HFF-Myc (cell line): Measurements from ENCODE around the gene TTC21B.
"Not testable (repeated sequence)": the region's sequence is repeated elsewhere in the genome, so short reads cannot be mapped to it uniquely, and the experiment has no call there.

Experiments
- DNase-seq: peaks from one replicate; pipeline ENCODE4 v3.0.0-alpha.2; 2011; ENCODE audit warnings: low read depth; ENCODE audit errors: extremely low read depth
- H3K4me3 ChIP-seq: replicated peaks from 2 replicates; pipeline ENCODE4 v1.5.1; 2011; ENCODE audit warnings: low read depth, mild to moderate bottlenecking, control low read depth, low read length
- TF ChIP-seq, protein P1 (sequence below): IDR thresholded peaks from 2 replicates; pipeline ENCODE4 v1.5.1; 2012; ENCODE audit warnings: mild to moderate bottlenecking, low read depth, low read length, control low read depth; ENCODE audit errors: missing control alignments

The TTC21B gene

GRCh38 chr2:165870346-165870745 lies 83.2 kb downstream of the TTC21B start:
- TF ChIP-seq, protein P1, sequence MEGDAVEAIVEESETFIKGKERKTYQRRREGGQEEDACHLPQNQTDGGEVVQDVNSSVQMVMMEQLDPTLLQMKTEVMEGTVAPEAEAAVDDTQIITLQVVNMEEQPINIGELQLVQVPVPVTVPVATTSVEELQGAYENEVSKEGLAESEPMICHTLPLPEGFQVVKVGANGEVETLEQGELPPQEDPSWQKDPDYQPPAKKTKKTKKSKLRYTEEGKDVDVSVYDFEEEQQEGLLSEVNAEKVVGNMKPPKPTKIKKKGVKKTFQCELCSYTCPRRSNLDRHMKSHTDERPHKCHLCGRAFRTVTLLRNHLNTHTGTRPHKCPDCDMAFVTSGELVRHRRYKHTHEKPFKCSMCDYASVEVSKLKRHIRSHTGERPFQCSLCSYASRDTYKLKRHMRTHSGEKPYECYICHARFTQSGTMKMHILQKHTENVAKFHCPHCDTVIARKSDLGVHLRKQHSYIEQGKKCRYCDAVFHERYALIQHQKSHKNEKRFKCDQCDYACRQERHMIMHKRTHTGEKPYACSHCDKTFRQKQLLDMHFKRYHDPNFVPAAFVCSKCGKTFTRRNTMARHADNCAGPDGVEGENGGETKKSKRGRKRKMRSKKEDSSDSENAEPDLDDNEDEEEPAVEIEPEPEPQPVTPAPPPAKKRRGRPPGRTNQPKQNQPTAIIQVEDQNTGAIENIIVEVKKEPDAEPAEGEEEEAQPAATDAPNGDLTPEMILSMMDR: no peak
- no peak for DNase-seq

DNA sequence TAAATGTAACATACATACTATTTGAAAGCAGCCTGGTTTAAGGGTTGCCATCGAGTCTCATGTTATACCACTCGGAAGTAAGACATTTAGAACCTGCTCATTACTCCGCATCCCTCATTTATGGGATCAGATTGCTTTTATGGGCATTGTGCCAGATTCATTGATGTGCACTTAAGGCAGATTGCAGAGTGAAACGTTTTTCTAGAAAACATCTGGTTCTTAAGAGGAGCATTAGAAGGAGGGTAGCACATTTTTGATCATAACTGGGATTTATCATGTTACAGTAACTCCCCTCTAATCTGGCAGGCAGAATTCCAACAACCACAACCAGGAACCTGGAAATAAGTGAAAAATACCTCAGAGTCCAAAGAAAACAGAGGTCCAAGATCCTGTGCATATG lies 85.4 kb downstream of the TTC21B start:
- peak; percentile 71 for DNase-seq
- TF ChIP-seq, protein P1: no peak
- H3K4me3 ChIP-seq: no peak overlapping the region

More at GRCh38 chr2:165870346-165870745, 83.2 kb downstream of the TTC21B start:
- H3K4me3 ChIP-seq: no peak overlapping the region

DNA sequence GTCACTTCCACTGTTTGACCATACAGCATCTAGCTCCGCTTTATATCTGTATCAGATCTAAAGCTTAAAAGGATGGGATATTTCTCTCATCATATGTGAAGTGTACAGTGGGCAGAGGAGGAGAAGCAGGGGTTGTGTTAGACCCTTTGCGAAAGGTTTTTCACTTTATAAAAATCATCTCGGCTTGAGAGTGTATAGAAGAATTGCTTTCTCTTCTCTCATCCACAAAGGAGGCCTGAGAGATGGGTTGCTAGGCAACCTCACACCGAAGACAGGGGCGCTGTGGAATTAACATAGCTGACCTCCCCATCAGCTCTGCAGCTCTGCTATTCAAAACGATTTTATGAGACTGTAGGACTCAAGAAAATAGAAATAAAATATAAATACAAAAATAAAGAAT lies 89.3 kb downstream of the TTC21B start:
- DNase-seq: no peak

DNA sequence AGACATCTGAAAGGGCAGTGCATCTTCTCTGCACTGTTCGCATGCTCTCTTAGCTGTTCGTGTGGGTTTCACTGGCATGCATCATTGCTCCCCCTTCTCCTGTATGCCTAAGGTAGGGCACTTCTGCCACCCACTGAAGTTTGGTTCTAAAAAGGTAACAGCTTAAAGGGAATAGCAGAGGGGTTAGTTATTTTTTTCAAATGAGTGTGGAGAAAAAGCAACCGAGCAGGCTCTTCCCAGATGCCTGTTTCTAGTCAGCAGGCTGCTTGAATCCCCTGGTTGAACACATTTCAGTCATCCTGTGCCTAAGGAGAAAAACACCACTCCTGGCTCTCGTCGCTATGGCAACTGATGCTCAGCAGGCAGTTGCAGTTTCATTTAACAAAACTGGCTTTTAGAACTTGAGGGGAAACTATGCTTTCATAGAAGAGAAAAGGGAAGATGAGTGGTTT lies 89.7 kb downstream of the TTC21B start:
- TF ChIP-seq, protein P1: no peak
- H3K4me3 ChIP-seq: no peak overlapping the region
- DNase-seq: no peak

More for the DNA sequence above, 89.3 kb downstream of the TTC21B start:
- TF ChIP-seq, protein P1: no peak
- no peak overlapping the region for H3K4me3 ChIP-seq

GRCh38 chr2:165861083-165861482 lies 92.5 kb downstream of the TTC21B start:
- not testable (repeated sequence) for DNase-seq, H3K4me3 ChIP-seq

- DNase-seq, H3K4me3 ChIP-seq: not testable (repeated sequence)
Measured at GRCh38 chr2:165859723-165860122, 93.9 kb downstream of the TTC21B start.

GRCh38 chr2:165857876-165858275 lies 95.7 kb downstream of the TTC21B start:
- no peak for DNase-seq
- no peak overlapping the region for H3K4me3 ChIP-seq
- TF ChIP-seq, protein P1: no peak

GRCh38 chr2:165852394-165852793 lies 101.2 kb downstream of the TTC21B start:
- DNase-seq: no peak
- H3K4me3 ChIP-seq: no peak overlapping the region
- TF ChIP-seq, protein P1: no peak
